Umbilical cord (tissue), 2 donors: ENCODE data around the gene LRRC8E. TPM values are rescaled to one million over a fixed set of nuclear protein-coding genes. Genes with fewer than 3 reads are reported as not detected.
"Not testable (repeated sequence)": the region's sequence is repeated elsewhere in the genome, so short reads cannot be mapped to it uniquely, and the experiment has no call there.

ENCODE experiments used
- DNase-seq: peaks from one replicate; pipeline ENCODE4 v3.0.0-alpha.2; 2015; ENCODE audit warnings: low spot score
- total RNA-seq: library from RNA; depleted of rRNA; stranded (reverse); fragments of >200 nt; gene quantifications from one replicate; pipeline ENCODE4 v1.2.3, GENCODE V29; 2014; ENCODE audit warnings: low replicate concordance; ENCODE audit not compliant: insufficient read depth

The LRRC8E gene
- total RNA-seq, 1 donor from 2014 or later = 0.48 TPM

DNA sequence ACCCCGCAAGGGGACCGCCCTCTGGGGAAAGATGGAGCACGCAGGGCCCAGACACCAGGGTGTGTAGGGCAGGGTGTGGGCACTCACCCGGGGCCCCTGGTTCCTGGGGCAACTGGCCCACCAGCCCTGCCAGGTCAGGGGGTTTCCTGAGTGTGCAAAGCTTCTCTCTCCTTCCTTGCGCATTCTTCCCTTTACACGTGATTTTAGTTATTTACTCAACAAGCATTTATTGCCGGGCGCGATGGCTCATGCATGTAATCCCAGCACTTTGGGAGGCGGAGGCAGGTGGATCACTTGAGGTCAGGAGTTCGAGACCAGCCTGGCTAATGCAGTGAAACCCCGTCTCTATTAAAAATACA lies 34.6 kb upstream of the LRRC8E start:
- DNase-seq = no peak

DNA sequence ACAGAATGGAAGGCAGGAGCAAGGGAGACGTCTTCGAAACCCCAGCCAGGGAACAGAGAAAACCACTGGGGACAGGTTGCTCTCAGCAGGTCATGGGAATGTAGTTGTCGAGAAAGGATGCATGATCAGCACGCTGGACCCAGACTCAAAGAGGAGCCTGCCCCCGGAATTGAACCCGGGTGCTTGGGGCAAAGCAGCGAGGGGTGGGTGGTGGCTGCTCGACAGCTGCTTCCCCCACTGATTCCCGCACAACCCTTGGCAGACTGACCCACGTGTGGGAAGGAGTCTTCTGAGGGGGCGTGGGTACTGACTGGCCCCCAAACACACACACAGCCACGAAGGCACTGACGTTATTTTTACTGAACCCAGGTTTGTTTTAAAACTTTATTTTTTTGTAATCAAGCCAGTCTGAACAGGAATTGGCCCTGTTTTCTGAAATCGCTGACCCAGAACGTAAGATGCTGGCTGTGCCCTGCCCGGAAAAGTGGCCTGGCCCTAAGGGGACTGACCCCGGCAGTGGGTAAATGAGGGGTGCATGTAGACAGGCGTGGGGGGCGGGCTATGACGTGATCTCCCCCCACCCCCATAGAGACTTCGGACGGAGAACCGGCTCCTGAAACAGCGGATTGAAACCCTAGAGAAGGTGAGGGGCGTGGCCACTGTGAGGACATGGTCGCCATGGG lies 32.7 kb upstream of the LRRC8E start:
- DNase-seq = no peak

DNA sequence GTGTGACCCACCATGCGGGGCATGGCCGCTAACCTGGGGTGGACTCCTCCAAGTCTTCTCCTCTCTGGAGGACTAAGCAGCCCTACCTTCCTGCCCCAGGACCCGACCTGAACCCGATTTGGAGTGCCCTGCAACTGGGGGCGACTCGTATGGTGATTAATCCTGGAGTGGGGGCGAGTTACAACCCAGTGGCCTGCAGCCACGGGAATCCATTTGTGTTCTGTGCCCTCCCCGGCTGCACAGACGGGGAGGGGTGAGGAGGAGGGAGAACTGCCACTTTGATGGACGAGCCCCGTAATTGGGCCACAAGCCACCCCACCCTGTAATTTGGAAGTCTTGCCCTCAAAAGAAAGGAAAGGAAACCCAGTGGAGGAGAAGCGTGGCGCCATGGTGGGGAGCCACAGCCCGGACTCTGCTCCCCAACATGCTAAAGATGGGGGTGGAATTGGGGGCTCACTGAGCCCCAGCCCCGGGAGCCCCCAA lies 32.2 kb upstream of the LRRC8E start:
- DNase-seq = no peak

DNA sequence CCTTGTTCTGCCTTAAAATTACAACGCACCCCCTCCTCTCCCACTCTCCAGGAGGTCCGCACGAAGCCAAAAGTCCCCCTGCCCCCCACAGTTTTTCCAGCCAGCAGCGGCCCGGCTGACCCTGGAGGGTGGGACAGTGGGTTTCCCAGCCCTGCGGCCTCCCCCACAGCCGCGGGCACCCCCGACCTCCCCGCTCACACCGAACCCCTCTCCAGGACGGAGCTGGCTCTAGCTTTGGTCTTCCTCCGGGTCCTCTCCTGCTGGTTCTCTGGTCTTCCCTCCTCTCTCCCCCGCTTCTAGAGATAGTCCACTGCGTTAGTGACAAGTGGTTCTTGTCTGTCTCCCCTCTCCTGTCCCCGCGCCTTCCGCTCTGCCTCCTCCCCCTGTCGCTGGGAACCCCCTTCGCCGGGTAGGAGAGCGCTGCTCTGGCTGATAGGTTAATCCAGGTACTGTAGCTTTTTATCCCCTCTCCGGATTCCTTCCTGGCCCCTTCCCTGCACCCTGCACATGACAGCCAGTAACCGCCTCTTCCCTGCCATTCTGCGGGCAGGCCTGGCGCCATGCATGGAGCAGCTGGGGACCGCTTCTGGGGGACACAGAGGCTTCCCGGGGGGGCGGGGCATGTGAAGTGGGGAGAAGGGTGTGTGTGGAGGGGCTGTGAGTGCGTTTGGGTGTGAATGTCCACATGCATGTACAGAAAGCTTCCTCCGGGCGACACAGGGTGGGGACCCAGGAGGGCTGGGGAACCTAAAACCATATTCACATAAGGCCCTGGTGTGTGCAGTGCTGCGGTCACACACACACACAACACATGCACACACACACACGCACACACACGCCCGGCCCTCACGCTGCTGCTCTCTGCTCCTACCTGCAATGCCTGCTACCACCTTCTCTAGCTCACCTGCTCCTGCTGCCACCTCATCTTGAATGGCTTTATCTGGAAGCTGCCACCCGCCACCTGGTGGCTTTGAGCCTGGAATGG lies 31.3 kb upstream of the LRRC8E start:
- DNase-seq = no peak

DNA sequence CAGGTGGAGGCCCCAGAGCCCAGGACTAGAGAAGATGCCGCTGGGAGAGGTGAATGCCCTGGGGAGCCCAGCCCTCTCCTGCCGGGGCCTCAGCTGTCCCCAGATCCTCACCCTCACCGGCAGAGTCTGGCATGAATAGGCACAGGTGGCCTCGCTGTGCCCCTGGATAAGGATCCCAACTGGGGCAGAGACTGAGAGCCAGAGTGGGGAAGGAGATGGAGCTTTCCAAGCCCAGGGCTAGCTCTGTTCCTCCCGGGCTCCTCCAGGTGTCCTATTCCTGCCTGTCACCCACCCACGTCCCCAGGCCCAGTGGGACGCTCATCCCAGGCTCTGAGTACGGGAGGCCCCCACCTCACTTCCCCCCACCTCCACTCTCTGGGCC lies 30.6 kb upstream of the LRRC8E start:
- DNase-seq = no peak

DNA sequence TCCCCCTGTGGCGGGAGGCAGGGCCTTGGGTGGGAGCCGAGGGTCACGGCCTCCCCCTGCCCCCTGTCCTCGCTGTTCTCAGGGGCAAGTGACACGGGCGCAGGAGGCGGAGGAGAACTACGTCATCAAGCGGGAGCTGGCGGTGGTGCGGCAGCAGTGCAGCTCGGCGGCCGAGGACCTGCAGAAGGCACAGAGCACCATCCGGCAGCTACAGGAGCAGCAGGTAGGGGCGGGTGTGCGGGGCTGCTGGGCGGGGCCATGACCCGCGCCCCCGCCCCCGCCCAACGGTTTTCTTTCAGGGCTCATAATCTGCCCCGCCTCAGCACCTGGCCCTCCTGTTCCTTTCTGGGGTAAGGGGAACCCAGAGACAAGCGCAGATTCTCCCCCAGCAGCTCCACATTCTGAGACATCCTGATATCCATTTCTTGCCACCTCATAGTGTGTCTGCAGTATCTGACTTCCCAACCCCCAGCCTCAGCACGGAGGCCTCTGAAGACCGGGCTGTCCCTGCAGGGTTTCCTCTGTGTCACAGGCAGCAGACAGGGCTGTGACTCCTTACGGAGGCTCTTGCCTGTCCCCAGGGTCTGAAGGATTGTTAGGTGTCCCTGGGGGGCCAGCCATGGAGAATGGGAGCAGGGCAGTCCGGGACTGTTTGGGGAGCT lies 30.1 kb upstream of the LRRC8E start:
- no peak for DNase-seq

DNA sequence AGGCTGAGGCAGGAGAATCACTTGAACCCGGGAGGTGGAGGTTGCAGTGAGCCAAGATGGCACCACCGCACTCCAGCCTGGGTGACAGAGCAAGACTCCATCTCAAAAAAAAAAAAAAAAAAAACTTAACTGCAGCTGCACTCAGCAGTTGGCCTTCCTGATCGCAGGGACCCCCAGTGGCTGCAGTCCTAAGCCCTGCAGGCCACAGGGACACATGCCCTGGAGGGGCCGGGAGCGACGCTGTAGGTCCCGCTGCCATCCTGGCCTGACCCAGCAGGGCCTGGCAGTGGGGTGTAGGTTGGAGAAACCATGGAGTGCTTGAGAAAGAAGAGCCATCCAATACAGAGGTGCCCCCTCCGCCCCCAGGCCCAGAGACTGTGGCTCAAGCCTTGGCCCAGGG lies 29.2 kb upstream of the LRRC8E start:
- DNase-seq = not testable (repeated sequence)

DNA sequence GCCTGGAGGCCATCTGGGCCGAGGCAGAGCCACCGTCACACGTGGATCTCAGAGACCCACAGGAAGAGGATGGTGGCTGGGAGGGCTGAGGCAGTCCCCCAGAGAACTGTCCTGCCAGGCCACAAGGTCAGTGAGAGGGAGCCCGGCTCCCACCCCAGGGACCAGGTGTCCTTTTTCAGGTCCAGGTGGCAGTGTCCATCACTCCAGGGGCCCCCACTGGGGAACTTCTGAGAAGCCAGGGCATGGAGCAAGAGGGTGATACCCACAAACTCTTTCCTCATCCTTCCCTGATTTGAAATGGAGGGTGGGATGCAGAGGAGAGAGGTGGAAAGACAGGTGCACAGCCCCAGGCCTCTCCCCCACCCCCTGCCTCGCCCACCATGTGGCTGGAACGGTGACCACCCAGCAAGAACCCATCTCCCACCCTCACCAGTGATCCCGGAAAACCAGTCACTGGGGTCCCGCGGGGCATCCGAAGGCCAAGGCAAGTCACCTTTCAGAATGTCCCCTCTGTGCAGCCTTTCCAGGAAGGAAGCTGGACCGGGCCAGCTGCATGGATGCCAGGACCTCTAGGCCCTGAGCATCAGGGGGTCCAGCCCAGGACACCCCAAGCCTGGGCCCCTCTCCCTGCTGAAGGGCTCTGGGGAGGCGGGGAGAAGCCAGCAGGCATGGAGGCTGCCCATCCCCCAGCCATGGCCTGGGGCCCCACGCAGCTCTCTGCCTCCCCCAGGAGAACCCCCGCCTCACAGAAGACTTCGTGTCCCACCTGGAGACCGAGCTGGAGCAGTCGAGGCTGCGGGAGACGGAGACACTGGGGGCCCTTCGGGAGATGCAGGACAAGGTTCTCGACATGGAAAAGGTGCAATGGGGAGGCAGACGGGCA lies 28.2 kb upstream of the LRRC8E start:
- DNase-seq = no peak

DNA sequence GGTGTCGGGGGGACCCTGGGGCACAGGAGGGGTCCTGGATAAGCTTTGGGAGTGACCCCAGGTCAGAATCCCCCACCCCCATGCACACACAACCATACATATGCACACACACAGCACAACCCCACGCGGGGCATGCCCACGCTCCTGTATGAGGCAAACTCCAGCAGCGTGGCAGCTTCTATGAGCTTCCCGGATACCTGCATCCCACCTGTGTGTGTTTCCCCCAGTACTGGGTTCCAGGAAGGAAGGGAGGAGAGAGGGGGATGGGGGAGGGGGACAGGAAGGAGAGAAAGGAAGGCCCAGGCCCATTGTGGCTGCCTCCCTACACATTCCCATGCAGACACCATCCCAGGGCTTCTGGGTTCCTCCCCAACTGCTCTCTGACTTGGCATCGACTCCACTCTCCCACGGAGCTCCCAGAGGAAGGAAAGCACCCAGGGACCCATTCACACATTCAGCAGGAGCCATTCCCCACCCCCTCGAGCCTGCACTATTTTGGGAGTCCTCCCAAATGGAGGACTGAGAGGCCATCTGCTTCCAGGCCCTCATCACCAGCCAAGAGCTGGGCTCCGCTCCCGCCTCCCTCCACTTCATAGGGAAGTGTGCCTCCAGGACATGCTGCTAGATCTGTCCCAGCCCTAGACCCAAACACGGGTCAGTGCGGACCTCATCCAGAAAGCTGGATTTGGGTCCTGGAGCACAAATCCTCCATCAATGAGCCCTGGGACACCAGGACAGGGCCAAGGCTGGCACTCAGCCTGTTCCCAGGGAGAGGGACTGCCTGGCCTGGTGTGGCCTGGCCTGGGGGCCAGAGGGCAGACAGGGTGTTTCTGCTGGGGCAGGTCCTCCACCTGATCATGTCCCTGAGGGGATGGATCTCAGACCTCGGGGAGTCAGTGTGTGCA lies 27.3 kb upstream of the LRRC8E start:
- no peak for DNase-seq

DNA sequence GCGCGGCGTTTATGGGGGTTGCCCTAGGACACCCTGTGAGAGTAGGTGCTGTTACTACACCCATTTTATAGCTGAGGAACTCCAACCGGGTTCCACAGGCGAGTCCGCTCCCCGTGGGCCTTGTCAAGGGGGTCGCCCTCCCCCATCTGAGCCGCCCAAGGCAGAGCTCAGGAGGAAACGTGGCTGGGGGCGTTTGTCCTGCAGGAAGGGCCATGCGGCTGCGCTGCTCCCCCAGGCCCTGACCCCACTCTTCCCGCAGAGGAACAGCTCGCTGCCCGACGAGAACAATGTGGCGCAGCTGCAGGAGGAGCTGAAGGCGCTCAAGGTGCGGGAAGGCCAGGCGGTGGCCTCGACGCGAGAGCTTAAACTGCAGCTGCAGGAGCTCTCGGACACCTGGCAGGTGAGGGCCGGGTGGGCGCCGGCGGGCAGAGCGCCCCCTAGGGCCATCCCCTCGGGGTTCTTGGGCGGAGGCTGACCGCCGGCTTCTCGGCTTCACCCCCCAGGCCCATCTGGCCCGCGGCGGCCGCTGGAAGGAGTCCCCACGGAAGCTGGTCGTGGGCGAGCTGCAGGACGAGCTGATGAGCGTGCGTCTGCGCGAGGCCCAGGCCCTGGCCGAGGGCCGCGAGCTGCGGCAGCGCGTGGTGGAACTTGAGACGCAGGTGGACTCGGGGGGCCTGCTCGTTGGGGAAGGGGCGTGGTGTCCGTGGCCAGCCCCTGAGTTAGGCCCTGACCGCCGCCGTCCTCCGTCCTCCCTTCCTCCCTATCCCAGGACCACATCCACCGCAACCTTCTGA lies 26.5 kb upstream of the LRRC8E start:
- DNase-seq = no peak

DNA sequence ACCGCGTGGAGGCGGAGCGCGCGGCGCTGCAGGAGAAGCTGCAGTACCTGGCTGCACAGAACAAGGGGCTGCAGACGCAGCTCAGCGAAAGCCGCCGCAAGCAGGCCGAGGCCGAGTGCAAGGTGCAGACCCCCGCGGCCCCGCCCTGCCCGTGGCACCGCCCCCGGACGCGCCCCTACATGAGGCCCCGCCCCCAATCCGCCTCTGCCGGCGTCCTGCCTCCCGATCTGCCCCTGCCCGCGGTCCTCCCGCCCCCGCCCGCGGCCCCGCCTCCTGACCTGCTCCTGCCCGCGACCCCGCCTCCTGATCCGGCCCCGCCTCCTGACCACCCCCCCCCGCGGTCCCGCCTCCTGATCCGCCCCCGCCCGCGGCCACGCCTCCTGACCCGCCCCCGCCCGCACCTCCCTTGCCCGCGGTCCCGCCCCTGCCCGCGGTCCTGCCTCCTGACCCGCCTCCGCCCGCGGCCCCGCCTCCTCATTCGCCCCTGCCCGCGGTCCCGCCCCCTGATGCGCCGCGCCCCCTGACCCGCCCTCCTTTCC lies 25.8 kb upstream of the LRRC8E start:
- no peak for DNase-seq

DNA sequence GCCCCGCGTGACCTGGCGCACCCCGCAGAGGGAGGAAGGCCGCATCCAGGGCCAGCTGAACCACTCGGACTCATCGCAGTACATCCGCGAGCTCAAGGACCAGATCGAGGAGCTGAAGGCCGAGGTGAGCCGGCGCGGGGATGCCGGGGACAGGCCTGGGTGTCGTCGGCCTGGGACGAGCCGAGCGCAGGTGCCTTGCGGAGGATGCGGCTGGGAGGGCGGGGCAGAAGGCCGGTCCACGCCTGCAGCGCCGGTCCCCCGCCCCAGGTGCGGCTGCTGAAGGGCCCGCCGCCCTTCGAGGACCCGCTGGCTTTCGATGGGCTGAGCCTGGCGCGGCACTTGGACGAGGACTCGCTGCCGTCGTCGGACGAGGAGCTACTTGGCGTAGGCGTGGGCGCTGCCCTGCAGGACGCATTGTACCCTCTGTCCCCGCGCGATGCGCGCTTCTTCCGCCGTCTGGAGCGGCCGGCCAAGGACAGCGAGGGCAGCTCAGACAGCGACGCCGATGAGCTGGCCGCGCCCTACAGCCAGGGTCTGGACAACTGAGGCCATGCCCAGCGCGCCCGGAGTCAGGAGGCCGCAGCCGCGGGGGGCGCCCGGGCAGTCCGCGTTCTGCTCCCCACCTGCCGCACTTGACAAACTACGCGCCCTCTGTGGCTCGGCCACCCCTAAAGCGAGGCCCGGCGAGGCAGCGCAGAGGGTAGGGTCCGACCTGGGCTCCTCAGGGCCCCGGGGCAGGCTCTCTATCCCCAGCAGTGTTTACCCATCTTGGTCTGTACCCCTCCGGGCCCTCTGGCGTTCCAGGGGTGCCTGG lies 24.9 kb upstream of the LRRC8E start:
- DNase-seq = no peak

DNA sequence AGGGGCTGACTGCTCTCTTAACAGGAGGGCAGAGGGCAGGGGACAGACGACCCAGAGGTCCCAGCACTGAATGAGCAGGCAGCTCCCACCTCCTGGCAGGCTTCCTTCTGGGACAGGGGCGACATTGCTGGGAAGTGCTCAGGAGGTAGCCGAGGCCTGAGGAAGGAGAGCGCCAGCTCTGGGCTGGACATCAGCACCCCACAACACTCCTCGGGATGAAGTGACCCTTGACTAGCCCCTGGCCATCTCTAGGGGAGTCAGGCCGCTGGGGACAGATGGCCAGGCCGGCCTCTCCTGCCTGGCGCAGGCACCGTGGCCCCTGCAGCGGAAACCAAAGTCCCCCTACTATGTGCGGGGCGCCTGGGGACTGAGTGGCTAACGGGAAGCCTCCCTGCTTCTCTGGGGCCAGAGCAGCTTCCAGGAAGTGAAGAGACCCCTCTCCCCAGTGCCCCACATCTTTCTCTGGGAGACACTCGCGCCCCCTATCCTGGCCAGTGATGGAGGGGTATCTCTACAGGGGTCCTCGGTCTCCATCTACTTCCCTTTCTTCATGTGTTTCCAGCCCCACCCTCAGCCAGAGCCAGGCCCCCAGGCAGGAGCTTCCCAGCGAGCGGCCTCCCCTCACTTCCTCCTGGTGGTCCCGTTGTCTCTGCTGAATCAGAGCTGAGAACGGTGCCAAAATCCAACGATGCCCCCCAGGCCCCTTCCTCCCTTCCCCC lies 24.2 kb upstream of the LRRC8E start:
- DNase-seq = no peak

DNA sequence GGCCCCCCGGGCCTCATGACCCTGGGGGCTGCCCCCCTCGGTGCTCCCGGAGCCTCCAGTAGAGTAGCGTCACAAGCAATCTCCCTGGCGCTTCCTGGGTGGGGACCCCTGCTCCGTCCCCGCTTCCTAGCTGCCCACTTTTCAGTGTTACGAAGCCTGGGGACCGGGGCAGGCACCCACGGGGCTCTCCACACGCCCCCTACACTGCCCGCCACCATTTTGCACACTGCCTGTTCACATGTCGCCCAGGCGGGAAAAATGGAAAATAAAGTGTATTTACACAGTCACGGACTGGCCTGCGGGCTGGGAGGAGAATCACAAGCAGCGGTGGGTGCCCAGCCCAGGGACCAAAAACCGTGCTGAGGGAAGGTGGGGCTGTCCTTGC lies 23.6 kb upstream of the LRRC8E start:
- no peak for DNase-seq

DNA sequence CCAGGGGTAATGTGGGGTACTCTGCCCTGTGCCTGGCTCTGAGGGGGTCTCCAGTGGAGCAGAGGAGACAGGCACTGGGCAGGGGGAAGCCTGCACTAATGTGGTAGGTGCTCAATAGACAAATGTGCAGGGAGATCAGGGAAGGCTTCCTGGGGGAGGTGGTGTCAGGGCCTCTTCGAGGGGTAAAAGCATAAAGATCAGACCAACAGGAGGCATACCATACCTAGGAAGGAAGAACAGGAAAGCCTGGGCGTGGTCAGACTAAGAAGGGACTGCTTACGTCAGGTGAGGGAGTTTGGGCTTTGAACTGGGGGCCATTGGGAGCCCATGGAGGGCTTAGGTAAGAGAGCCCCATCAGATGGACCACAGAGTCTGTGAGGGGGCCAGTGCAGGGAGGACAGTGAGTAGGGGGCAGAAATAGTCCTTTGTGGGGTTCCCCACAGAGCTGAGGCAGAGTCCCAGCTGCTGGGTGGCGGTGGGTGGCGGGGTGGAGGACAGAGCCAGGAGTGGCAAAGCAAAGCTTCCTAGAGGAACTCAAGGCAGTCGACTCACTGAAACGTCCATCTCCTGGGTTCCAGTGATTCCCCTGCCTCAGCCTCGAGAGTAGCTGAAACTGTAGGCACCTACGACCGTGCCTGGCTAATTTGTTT lies 22.9 kb upstream of the LRRC8E start:
- DNase-seq = no peak

DNA sequence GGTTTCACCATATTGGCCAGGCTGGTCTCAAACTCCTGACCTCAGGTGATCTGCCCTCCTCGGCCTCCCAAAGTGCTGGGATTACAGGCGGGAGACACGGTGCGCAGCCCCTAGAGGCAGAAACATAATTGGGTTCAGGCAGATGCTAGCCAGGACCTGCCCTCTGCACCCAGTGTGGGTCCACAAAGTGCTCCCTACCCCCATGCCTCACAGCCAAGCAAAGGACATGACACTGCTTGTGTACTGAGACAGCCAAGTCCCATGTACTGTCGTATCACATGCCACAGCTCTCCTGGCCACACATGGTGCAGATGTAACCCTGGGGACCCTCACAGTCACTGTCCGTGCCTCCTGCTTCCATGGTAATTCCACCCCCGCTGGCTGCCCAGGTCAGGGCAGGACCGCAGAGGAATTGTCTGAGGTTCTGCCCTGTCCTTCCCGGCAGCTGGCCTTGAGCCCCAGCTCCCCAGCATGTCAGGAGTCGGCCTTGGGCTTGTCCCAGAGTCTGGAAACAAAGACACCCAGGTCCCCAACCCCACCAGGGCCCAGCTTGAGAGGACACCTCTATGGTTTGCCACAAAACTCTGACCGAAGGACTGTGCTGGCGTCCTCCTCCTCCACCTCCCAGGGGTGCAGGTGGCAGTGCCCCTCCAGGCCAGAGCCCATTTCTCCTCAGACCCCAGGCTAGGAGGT lies 21.8 kb upstream of the LRRC8E start:
- no peak for DNase-seq
